Endothelial cell of umbilical vein (primary cell): ENCODE results near the gene DAB2IP.

ENCODE experiments used
- EZH2 ChIP-seq: IDR thresholded peaks from 2 replicates; pipeline ENCODE4 v1.6.1; 2012; ENCODE audit warnings: borderline replicate concordance, low read depth, mild to moderate bottlenecking, moderate library complexity, low read length, inconsistent platforms; ENCODE audit not compliant: severe bottlenecking
- GATA2 ChIP-seq: IDR thresholded peaks from 2 replicates; pipeline ENCODE4 v1.7.0; 2011; ENCODE audit warnings: low read depth, mild to moderate bottlenecking, moderate library complexity, mixed read lengths, low read length; ENCODE audit not compliant: insufficient read length, insufficient read depth
- MYC ChIP-seq: IDR thresholded peaks from one replicate; pipeline ENCODE4 v1.6.1; 2011; ENCODE audit warnings: mild to moderate bottlenecking, low read depth, low read length
- POLR2A ChIP-seq: IDR thresholded peaks from 2 replicates; pipeline ENCODE4 v1.6.1; 2012; ENCODE audit warnings: low read depth, mild to moderate bottlenecking, control low read depth, low read length
- POLR2AphosphoS5 ChIP-seq: IDR thresholded peaks from 2 replicates; pipeline ENCODE4 v1.6.1; 2012; ENCODE audit warnings: low read depth, mild to moderate bottlenecking, control low read depth, low read length, moderate library complexity; ENCODE audit not compliant: insufficient read depth
- TF ChIP-seq, protein P1 (sequence below), 2 donors: IDR thresholded peaks; 1 replicate in 1 of 2; 2 replicates in 1 of 2; pipeline ENCODE4 v1.5.1; 2011; ENCODE audit warnings: low read length in 2 of 2, mild to moderate bottlenecking in 2 of 2, moderate library complexity in 2 of 2, control low read depth in 1 of 2, inconsistent platforms in 1 of 2, low read depth in 1 of 2; ENCODE audit not compliant: insufficient read depth in 1 of 2; ENCODE audit errors: extremely low read depth in 1 of 2
- TF ChIP-seq, protein P2 (sequence below): IDR thresholded peaks from 2 replicates; pipeline ENCODE4 v1.6.1; 2011; ENCODE audit not compliant: insufficient read depth, insufficient read length

DNA sequence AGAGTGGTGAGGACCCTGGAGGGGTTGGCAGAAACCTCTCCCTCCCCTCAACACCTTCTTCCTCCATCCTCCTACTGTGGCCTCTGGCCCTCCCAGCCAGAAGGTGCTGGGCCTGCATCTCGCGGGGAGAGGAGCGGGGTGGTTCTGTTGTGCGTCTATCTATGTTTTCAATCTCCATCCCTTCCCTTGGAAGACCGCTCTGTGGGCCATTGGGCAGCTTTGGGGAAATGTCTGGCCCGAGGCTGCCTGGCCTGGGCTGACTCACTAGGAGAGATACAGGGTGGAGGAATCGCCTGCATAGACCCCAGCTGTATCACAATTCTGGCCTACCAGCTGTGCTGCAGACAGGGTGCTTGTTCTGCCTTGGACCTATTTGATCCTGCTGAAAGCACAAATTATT, 48.4 kb upstream of the DAB2IP start:
- TF ChIP-seq, protein P1, sequence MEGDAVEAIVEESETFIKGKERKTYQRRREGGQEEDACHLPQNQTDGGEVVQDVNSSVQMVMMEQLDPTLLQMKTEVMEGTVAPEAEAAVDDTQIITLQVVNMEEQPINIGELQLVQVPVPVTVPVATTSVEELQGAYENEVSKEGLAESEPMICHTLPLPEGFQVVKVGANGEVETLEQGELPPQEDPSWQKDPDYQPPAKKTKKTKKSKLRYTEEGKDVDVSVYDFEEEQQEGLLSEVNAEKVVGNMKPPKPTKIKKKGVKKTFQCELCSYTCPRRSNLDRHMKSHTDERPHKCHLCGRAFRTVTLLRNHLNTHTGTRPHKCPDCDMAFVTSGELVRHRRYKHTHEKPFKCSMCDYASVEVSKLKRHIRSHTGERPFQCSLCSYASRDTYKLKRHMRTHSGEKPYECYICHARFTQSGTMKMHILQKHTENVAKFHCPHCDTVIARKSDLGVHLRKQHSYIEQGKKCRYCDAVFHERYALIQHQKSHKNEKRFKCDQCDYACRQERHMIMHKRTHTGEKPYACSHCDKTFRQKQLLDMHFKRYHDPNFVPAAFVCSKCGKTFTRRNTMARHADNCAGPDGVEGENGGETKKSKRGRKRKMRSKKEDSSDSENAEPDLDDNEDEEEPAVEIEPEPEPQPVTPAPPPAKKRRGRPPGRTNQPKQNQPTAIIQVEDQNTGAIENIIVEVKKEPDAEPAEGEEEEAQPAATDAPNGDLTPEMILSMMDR (IDR thresholded peaks at IDR 0.05; ENCODE audit: extremely low read depth in 1 of 2, insufficient read depth in 1 of 2, low read depth in 1 of 2, low read length in 2 of 2) = no peak
- TF ChIP-seq POLR2A (no peak), EZH2 (no peak), GATA2 (no peak), MYC (no peak), POLR2AphosphoS5 (no peak)
- TF ChIP-seq, protein P2, sequence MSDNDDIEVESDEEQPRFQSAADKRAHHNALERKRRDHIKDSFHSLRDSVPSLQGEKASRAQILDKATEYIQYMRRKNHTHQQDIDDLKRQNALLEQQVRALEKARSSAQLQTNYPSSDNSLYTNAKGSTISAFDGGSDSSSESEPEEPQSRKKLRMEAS = no peak
